Body of pancreas (tissue), 4 donors: ENCODE measurements around the gene EZH2. TPM values are rescaled to one million over a fixed set of nuclear protein-coding genes. Genes with fewer than 3 reads are reported as not detected.

Experiments used
- ATAC-seq: fragments of 150-250 bp; one replicate; pipeline ENCODE4 v1.9.1; 2016
- DNase-seq, 4 donors: peaks; one replicate each; pipeline ENCODE4 v3.0.0-alpha.2; 2019
- H3K27ac ChIP-seq, 4 donors: fragments of 200-600 bp; sonication (generic); 1 replicate in 3 of 4; 2 replicates in 1 of 4; pipeline versions ENCODE4 v1.5.1 to v1.6.1; 2016 to 2019; ENCODE audit warnings: mild to moderate bottlenecking in 1 of 4, mixed read lengths in 1 of 4, moderate library complexity in 1 of 4
- H3K27me3 ChIP-seq, 2 donors: fragments of 200-600 bp; sonication (generic); one replicate each; pipeline ENCODE4 v1.6.0; 2016; ENCODE audit warnings: mild to moderate bottlenecking in 1 of 2
- H3K36me3 ChIP-seq, 2 donors: fragments of 200-600 bp; sonication (generic); replicated peaks in 1 of 2; 2 replicates each; pipeline ENCODE4 v1.5.1; 2016; ENCODE audit warnings: low read depth in 2 of 2; ENCODE audit not compliant: insufficient read depth in 1 of 2
- H3K4me1 ChIP-seq: fragments of 200-600 bp; sonication (generic); one replicate; pipeline ENCODE4 v1.6.0; 2016
- H3K4me3 ChIP-seq, 2 donors: fragments of 200-600 bp; sonication (generic); 1 replicate in 1 of 2; 2 replicates in 1 of 2; pipeline ENCODE4 v1.5.1; 2016 to 2019
- H3K9me3 ChIP-seq, 3 donors: fragments of 200-600 bp; sonication (generic); 1 replicate in 2 of 3; 2 replicates in 1 of 3; pipeline ENCODE4 v1.5.1; 2016
- POLR2A ChIP-seq, 3 donors: fragments of 450-650 bp; IDR thresholded peaks; one replicate each; pipeline ENCODE4 v1.6.1; 2016; ENCODE audit warnings: antibody characterized with exemption in 3 of 3, mild to moderate bottlenecking in 2 of 3
- WGBS, 2 donors: methylation state at CpG; one replicate each; pipeline ENCODE4 v1.1.5; 2017; 5-methylcytosine and 5-hydroxymethylcytosine counted together
- intact Hi-C: fragments of 100-400 bp; cut with DNase I; formaldehyde crosslinking; loops from one replicate; pipeline ENCODE4 v1.15.1; 2023
- total RNA-seq, 2 donors: library from RNA; depleted of rRNA; stranded (reverse); fragments of >200 nt; gene quantifications; one replicate each; pipeline ENCODE4 v1.1.0, GENCODE V29; 2016
- TF ChIP-seq, protein P1 (sequence below), 7 experiments: fragments of 450-650 bp in 4 of 7; fragments of 200-600 bp in 3 of 7; sonication (generic) in 3 of 7; IDR thresholded peaks; one replicate each; pipeline ENCODE4 v1.5.1; 2016 to 2019; ENCODE audit warnings: antibody characterized with exemption in 7 of 7

Gene EZH2
- total RNA-seq, 2 donors from 2014 or later, result 3.4 to 4.0 TPM

DNA sequence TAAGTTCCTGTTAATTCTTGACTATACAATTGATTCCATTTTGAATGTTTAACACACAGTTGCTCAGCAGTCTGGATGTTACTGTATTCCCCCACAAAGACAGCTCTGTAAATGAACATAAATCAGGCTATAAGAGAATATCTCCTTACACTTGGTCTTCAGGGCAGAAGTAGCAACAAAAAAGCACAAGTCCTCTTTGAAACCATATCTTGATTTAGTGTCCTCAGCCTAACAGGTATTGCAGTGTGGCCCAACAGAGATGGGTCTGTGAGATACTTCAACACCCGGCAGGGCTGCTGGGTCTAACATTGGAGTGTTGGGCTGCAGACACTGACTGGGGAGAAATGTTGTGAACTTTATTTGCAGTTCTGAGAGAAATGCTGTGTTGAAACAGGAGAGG, 109.6 kb downstream of the EZH2 start:
- Histone ChIP-seq H3K27me3 (no peaks in the 10 kb centered on the region), H3K4me1 (no peaks in the 10 kb centered on the region), H3K9me3 (no peaks in the 10 kb centered on the region), H3K4me3 (no peak overlapping the region), H3K27ac (no peak overlapping the region), H3K36me3 (peaks cover 0 to 7% of the 10 kb centered on the region in 2 donors)
- WGBS, 2 donors, result 88% methylated on average over 1 of the region's 1 CpG
- ATAC-seq (no peak), DNase-seq (no peak)
- intact Hi-C loops, result no loop called here
- TF ChIP-seq POLR2A (IDR thresholded peaks at IDR 0.05), result no peak
- TF ChIP-seq, protein P1, sequence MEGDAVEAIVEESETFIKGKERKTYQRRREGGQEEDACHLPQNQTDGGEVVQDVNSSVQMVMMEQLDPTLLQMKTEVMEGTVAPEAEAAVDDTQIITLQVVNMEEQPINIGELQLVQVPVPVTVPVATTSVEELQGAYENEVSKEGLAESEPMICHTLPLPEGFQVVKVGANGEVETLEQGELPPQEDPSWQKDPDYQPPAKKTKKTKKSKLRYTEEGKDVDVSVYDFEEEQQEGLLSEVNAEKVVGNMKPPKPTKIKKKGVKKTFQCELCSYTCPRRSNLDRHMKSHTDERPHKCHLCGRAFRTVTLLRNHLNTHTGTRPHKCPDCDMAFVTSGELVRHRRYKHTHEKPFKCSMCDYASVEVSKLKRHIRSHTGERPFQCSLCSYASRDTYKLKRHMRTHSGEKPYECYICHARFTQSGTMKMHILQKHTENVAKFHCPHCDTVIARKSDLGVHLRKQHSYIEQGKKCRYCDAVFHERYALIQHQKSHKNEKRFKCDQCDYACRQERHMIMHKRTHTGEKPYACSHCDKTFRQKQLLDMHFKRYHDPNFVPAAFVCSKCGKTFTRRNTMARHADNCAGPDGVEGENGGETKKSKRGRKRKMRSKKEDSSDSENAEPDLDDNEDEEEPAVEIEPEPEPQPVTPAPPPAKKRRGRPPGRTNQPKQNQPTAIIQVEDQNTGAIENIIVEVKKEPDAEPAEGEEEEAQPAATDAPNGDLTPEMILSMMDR (IDR thresholded peaks at IDR 0.05), result no peak

DNA sequence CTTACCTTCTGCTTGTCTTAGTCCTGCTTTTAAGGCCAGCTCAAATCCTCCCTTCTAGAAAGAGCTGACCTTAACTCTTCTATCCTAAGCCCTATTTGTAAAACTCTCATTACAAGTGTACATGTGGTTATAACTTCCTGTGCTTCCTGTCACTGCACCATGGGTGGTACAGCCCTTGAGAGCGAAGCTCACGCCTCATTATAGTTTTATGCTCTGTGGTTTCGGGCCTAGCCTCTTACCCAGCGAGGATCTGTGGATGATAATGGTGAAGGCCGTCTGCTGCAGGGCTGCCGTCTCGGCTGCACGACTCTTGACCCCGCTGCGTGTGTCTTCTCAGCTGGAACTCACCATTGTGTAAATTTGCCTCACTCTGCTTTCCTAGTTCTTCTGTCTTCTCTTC, 110.8 kb downstream of the EZH2 start:
- intact Hi-C loops, result no loop called here
- H3K27me3 ChIP-seq, result no peaks in the 10 kb centered on the region
- TF ChIP-seq POLR2A (IDR thresholded peaks at IDR 0.05), result no peak
- TF ChIP-seq, protein P1 (IDR thresholded peaks at IDR 0.05), result no peak
- DNase-seq, result no peak
- H3K4me3 ChIP-seq, result no peak overlapping the region
- no peaks in the 10 kb centered on the region for H3K4me1 ChIP-seq
- H3K27ac ChIP-seq, result no peak overlapping the region
- ATAC-seq, result no peak
- WGBS, 2 donors, result 81 to 97% methylated on average over 10 of the region's 10 CpGs
- H3K9me3 ChIP-seq, result no peaks in the 10 kb centered on the region
- peaks cover 0 to 7% of the 10 kb centered on the region in 2 donors for H3K36me3 ChIP-seq

DNA sequence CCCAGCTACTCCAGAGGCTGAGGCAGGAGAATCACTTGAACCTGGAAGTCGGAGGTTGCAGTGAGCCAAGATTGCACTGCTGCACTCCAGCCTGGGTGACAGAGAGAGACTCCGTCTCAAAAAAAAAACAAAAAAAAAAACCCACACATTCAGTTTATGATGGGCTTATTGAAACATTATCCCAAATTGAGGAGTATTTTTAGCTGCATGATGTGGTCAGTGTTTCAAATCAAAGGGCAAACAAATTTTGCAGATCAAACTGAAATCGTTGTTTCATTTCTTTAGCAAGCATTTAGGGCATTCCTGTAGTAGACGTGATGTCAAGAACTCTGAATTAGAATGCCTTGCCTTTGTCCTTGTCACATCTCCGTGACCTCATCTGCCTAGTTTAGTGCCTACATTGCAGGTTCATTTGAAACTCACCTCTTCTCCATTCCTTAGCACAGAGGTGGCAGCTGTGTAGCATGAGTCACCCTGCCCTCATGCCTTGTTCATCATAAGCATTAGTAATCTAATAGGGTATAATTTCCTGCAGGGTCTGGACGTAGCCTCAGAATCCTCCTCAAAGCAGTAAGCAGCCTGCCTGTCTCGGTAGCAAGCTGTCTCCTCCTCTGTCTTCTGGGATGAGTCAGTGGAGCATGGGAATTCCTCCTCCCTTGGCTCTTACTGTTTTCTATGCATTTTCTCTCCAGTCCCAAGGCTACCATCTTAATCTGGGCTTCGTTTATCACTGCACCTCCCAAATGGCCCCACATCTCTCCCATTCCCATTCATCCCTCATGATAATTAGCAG, 111.6 kb downstream of the EZH2 start:
- no peaks in the 10 kb centered on the region for H3K9me3 ChIP-seq
- peaks cover 4 to 7% of the 10 kb centered on the region in 2 donors for H3K36me3 ChIP-seq
- no peaks in the 10 kb centered on the region for H3K4me1 ChIP-seq
- H3K27ac ChIP-seq, result no peak overlapping the region
- ATAC-seq (no peak), DNase-seq (no peak)
- intact Hi-C loops, result no loop called here
- no peak overlapping the region for H3K4me3 ChIP-seq
- no peaks in the 10 kb centered on the region for H3K27me3 ChIP-seq
- TF ChIP-seq, protein P1 (IDR thresholded peaks at IDR 0.05), result no peak
- TF ChIP-seq POLR2A (IDR thresholded peaks at IDR 0.05), result no peak
- 88 to 90% methylated on average over 8 of the region's 8 CpGs for WGBS, 2 donors

DNA sequence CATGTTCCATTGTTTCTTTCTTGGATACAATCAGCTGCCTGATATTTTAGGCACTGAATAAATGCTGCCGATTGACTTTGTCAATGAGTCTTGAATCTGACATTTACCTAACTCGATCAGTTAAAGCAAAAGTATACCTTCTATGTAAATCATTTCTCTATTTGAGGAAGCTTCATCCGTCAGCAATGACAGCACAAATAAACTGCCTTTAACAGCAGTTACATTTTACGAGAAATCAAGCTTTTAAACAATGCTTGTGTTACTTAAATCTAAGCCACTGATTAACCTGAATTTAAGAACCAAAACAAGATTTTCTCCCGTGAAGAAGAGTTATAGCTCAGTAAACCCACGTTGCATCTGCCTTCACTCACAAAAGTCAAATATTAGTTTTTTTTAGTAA, 114.1 kb downstream of the EZH2 start:
- no peaks in the 10 kb centered on the region for H3K4me1 ChIP-seq
- TF ChIP-seq POLR2A (IDR thresholded peaks at IDR 0.05), result no peak
- TF ChIP-seq, protein P1 (IDR thresholded peaks at IDR 0.05), result no peak
- H3K4me3 ChIP-seq, result no peak overlapping the region
- 53 to 62% methylated on average over 6 of the region's 6 CpGs for WGBS, 2 donors
- intact Hi-C loops, result no loop called here
- ATAC-seq (no peak), DNase-seq (no peak)
- H3K27me3 ChIP-seq, result no peaks in the 10 kb centered on the region
- H3K27ac ChIP-seq, result no peak overlapping the region
- peaks cover 4 to 7% of the 10 kb centered on the region in 2 donors for H3K36me3 ChIP-seq
- H3K9me3 ChIP-seq, result no peaks in the 10 kb centered on the region

DNA sequence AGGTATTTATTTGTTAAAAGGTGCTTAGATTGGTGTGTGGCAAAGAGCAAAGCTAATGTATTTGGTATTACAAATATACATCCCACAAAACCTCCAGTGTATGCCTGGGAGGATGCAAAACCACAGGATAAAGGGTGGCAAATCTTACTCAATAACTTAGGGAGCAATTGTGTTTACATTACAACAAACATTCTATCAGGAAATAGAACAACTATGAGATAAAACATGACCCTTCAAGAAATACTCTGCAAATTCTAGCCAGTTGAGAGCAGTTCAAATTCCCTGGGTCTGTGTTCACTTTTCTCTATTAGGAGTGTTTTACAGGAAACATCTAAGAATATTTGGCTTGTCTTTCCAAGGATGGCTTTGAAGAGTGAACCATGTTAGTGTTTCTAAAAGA, 120.5 kb downstream of the EZH2 start:
- Histone ChIP-seq H3K27ac (no peak overlapping the region), H3K9me3 (no peaks in the 10 kb centered on the region), H3K36me3 (peaks cover 1 to 8% of the 10 kb centered on the region in 2 donors), H3K27me3 (no peaks in the 10 kb centered on the region), H3K4me1 (no peaks in the 10 kb centered on the region), H3K4me3 (no peak overlapping the region)
- DNase-seq (no peak), ATAC-seq (no peak)
- TF ChIP-seq POLR2A (IDR thresholded peaks at IDR 0.05), result no peak
- TF ChIP-seq, protein P1 (IDR thresholded peaks at IDR 0.05), result no peak
- intact Hi-C loops, result no loop called here
